Osteoblast (primary cell): ENCODE results near the gene ATXN7L3. TPM values are rescaled to one million over a fixed set of nuclear protein-coding genes. Genes with fewer than 3 reads are reported as not detected.

Experiments
- DNase-seq: peaks from one replicate; pipeline ENCODE4 v3.0.0; 2011; ENCODE audit warnings: low spot score, mixed read lengths; ENCODE audit not compliant: insufficient read length; ENCODE audit errors: missing footprints
- H2AFZ ChIP-seq: 2 replicates; pipeline ENCODE4 v1.6.0; 2011; ENCODE audit warnings: mild to moderate bottlenecking, low read length
- H3K27ac ChIP-seq: 2 replicates; pipeline ENCODE4 v1.5.1; 2011; ENCODE audit warnings: mild to moderate bottlenecking, low read depth, low read length, moderate library complexity
- H3K27me3 ChIP-seq: 2 replicates; pipeline ENCODE4 v1.6.0; 2012; ENCODE audit warnings: mild to moderate bottlenecking, control low read depth, inconsistent platforms, low read length, moderate library complexity; ENCODE audit not compliant: insufficient read depth
- H3K36me3 ChIP-seq: 2 replicates; pipeline ENCODE4 v1.5.1; 2011; ENCODE audit warnings: mild to moderate bottlenecking, low read length, control low read depth, moderate library complexity; ENCODE audit not compliant: insufficient read depth
- H3K4me1 ChIP-seq: 2 replicates; pipeline ENCODE4 v1.5.1; 2011; ENCODE audit warnings: mild to moderate bottlenecking, low read length, control low read depth, moderate library complexity; ENCODE audit not compliant: insufficient read depth
- H3K4me2 ChIP-seq: 2 replicates; pipeline ENCODE4 v1.6.0; 2011; ENCODE audit warnings: mild to moderate bottlenecking, low read length; ENCODE audit not compliant: insufficient read depth
- H3K4me3 ChIP-seq: fragments of 200-600 bp; sonication (generic); 3 replicates; pipeline ENCODE4 v1.5.1; 2012; ENCODE audit warnings: mild to moderate bottlenecking, low read length, inconsistent platforms; ENCODE audit not compliant: insufficient read depth
- H3K79me2 ChIP-seq: 2 replicates; pipeline ENCODE4 v1.6.0; 2012; ENCODE audit warnings: mild to moderate bottlenecking, low read length, control low read depth, inconsistent platforms; ENCODE audit not compliant: insufficient read depth
- H3K9me3 ChIP-seq: 2 replicates; pipeline ENCODE4 v1.5.1; 2011; ENCODE audit warnings: low read depth, low read length, control low read depth
- H4K20me1 ChIP-seq: 2 replicates; pipeline ENCODE4 v1.6.0; 2012; ENCODE audit warnings: mild to moderate bottlenecking, low read length, control low read depth; ENCODE audit not compliant: insufficient read depth
- CTCF ChIP-seq: IDR thresholded peaks from 2 replicates; pipeline ENCODE4 v1.5.1; 2011; ENCODE audit warnings: mild to moderate bottlenecking, low read depth, low read length, moderate library complexity; ENCODE audit errors: extremely low read depth
- total RNA-seq: library from RNA; depleted of rRNA; stranded (reverse); fragments of >200 nt; gene quantifications from 2 replicates; pipeline ENCODE4 v1.2.3, GENCODE V29; 2012

Gene ATXN7L3
- total RNA-seq, 1 donor: 38.4 TPM

- H3K9me3 ChIP-seq: no peaks in the 10 kb centered on the region
- no peaks in the 10 kb centered on the region for H3K27me3 ChIP-seq
- peaks cover 29% of the 10 kb centered on the region for H3K79me2 ChIP-seq
- H4K20me1 ChIP-seq: peaks cover 35% of the 10 kb centered on the region
- no peak for TF ChIP-seq CTCF
- peak; percentile 65 for DNase-seq
- H3K36me3 ChIP-seq: peaks cover 51% of the 10 kb centered on the region
- peaks cover 13% of the 10 kb centered on the region for H3K4me1 ChIP-seq
- no peak overlapping the region for H3K27ac ChIP-seq
- H2AFZ ChIP-seq: no peak overlapping the region
- no peak overlapping the region for H3K4me3 ChIP-seq
- no peak overlapping the region for H3K4me2 ChIP-seq
Measured at GRCh38 chr17:44214896-44215295, 15.2 kb upstream of the ATXN7L3 start.

GRCh38 chr17:44214230-44214494 is 14.5 kb upstream of the ATXN7L3 start:
- H3K4me1 ChIP-seq: peaks cover 13% of the 10 kb centered on the region
- no peaks in the 10 kb centered on the region for H3K9me3 ChIP-seq
- H2AFZ ChIP-seq: no peak overlapping the region
- no peak overlapping the region for H3K27ac ChIP-seq
- H4K20me1 ChIP-seq: peaks cover 42% of the 10 kb centered on the region
- DNase-seq: peak; percentile 52
- H3K27me3 ChIP-seq: no peaks in the 10 kb centered on the region
- H3K36me3 ChIP-seq: peaks cover 58% of the 10 kb centered on the region
- H3K79me2 ChIP-seq: peaks cover 29% of the 10 kb centered on the region
- H3K4me2 ChIP-seq: no peak overlapping the region
- no peak overlapping the region for H3K4me3 ChIP-seq
- no peak for TF ChIP-seq CTCF

- H3K27ac ChIP-seq: no peak overlapping the region
- peak; percentile 54 for DNase-seq
- no peaks in the 10 kb centered on the region for H3K27me3 ChIP-seq
- TF ChIP-seq CTCF: no peak
- peaks cover 29% of the 10 kb centered on the region for H3K79me2 ChIP-seq
- H2AFZ ChIP-seq: no peak overlapping the region
- peaks cover 16% of the 10 kb centered on the region for H3K4me1 ChIP-seq
- peaks cover 43% of the 10 kb centered on the region for H4K20me1 ChIP-seq
- H3K4me3 ChIP-seq: no peak overlapping the region
- peaks cover 64% of the 10 kb centered on the region for H3K36me3 ChIP-seq
- no peaks in the 10 kb centered on the region for H3K9me3 ChIP-seq
- no peak overlapping the region for H3K4me2 ChIP-seq
Measured at GRCh38 chr17:44213403-44214229, 13.9 kb upstream of the ATXN7L3 start.

- H3K4me2 ChIP-seq: no peak overlapping the region
- H3K36me3 ChIP-seq: peaks cover 71% of the 10 kb centered on the region
- no peak for TF ChIP-seq CTCF
- H3K4me3 ChIP-seq: no peak overlapping the region
- peaks cover 21% of the 10 kb centered on the region for H3K4me1 ChIP-seq
- no peaks in the 10 kb centered on the region for H3K27me3 ChIP-seq
- H2AFZ ChIP-seq: no peak overlapping the region
- peak; percentile 86 for DNase-seq
- H4K20me1 ChIP-seq: peaks cover 40% of the 10 kb centered on the region
- H3K27ac ChIP-seq: no peak overlapping the region
- no peaks in the 10 kb centered on the region for H3K9me3 ChIP-seq
- H3K79me2 ChIP-seq: peaks cover 23% of the 10 kb centered on the region
Measured at GRCh38 chr17:44212507-44213402, 13.1 kb upstream of the ATXN7L3 start.
